K562 (cell line): ENCODE measurements around the gene CYP2D6. TPM values are rescaled to one million over a fixed set of nuclear protein-coding genes. Genes with fewer than 3 reads are reported as not detected.
A peak's percentile ranks its signal among the peaks of the same experiment; 100 is the strongest.

Source experiments
- ATAC-seq: fragments of 200-7000 bp; cut with Tn5 transposase; 3 replicates; pipeline ENCODE4 v1.9.1; 2020; ENCODE audit warnings: moderate library complexity
- BruUV-seq: library from RNA; stranded (reverse); fragments of 400-500 nt; replicated peaks from 2 replicates; lab custom pipeline; 2021; lab: Mats Ljungman, UMichigan
- CTCF ChIA-PET: fragments of 300-600 bp; formaldehyde crosslinking; extraction: SDS; loops from one replicate; lab custom pipeline; 2021; ENCODE audit warnings: low intra/inter-chr PET ratio; lab: Yijun Ruan, JAX
- POLR2A ChIA-PET: fragments of 300-600, 350-650 bp; sonication (Branson Sonifier 250); formaldehyde crosslinking; extraction: SDS; loops from one replicate; lab custom pipeline; 2021; ENCODE audit warnings: antibody characterized with exemption, inconsistent platforms; lab: Yijun Ruan, JAX
- DNase-seq, 4 experiments: peaks; one replicate each; pipeline versions ENCODE4 v3.0.0 to v3.0.0-alpha.2; 2011 to 2018; ENCODE audit warnings: low spot score in 3 of 4, mixed read lengths in 3 of 4; ENCODE audit errors: extremely low read depth in 1 of 4
- FAIRE-seq: peaks from 2 replicates; lab custom pipeline; 2011; peaks lifted over from hg19 to GRCh38; lab: Jason Lieb, UNC
- H2AFZ ChIP-seq: 2 replicates; pipeline ENCODE4 v1.6.0; 2011; ENCODE audit warnings: low read depth, low read length, control low read depth, inconsistent platforms
- H3K27ac ChIP-seq: fragments of 200-600 bp; 3 replicates; pipeline ENCODE4 v1.8.0; 2011; ENCODE audit warnings: low read depth, mild to moderate bottlenecking, control low read depth, inconsistent platforms, low read length, moderate library complexity, mixed read lengths; ENCODE audit errors: extremely low read depth
- H3K27me3 ChIP-seq, 2 experiments: fragments of 300-600 bp in 1 of 2; 2 replicates in 1 of 2; 3 replicates in 1 of 2; pipeline versions ENCODE4 v1.6.0 to v1.8.0; 2011; ENCODE audit warnings: inconsistent platforms in 2 of 2, low read length in 2 of 2, mild to moderate bottlenecking in 1 of 2, mixed read lengths in 1 of 2, moderate library complexity in 1 of 2; ENCODE audit not compliant: control insufficient read depth in 2 of 2, insufficient read depth in 2 of 2
- H3K36me3 ChIP-seq: fragments of 300-600 bp; 3 replicates; pipeline ENCODE4 v1.8.0; 2011; ENCODE audit warnings: mild to moderate bottlenecking, low read length, inconsistent platforms; ENCODE audit not compliant: control insufficient read depth, insufficient read depth
- H3K4me1 ChIP-seq, 2 experiments: fragments of 200-600 bp in 1 of 2; replicated peaks in 1 of 2; 2 replicates in 1 of 2; 3 replicates in 1 of 2; pipeline versions ENCODE4 v1.5.1 to v1.8.0; 2011; ENCODE audit warnings: inconsistent platforms in 2 of 2, low read length in 2 of 2, mild to moderate bottlenecking in 1 of 2, mixed read lengths in 1 of 2, moderate library complexity in 1 of 2; ENCODE audit not compliant: control insufficient read depth in 2 of 2, insufficient read depth in 2 of 2
- H3K4me2 ChIP-seq: 2 replicates; pipeline ENCODE4 v1.6.1; 2011; ENCODE audit warnings: low read length, control low read depth, inconsistent platforms, mixed read lengths; ENCODE audit not compliant: insufficient read depth
- H3K4me3 ChIP-seq: fragments of 200-600 bp; sonication (generic), shearing (Covaris generic); 2 replicates; pipeline ENCODE4 v1.5.1; 2016; ENCODE audit warnings: control low read depth, inconsistent platforms
- H3K79me2 ChIP-seq: fragments of 200-600 bp; 3 replicates; pipeline ENCODE4 v1.8.0; 2011; ENCODE audit warnings: low read length, inconsistent platforms; ENCODE audit not compliant: control insufficient read depth, insufficient read depth
- H3K9ac ChIP-seq, 2 experiments: 2 replicates each; pipeline versions ENCODE4 v1.6.0 to v1.6.1; 2011; ENCODE audit warnings: low read depth in 2 of 2, low read length in 2 of 2, control low read depth in 1 of 2, inconsistent platforms in 1 of 2, mild to moderate bottlenecking in 1 of 2, mixed read lengths in 1 of 2; ENCODE audit not compliant: insufficient read depth in 1 of 2
- H3K9me1 ChIP-seq: one replicate; pipeline ENCODE4 v1.6.0; 2011; ENCODE audit warnings: inconsistent platforms, mild to moderate bottlenecking, low read length, moderate library complexity; ENCODE audit not compliant: control insufficient read depth, insufficient read depth
- H3K9me3 ChIP-seq: replicated peaks from 2 replicates; pipeline ENCODE4 v1.5.1; 2011; ENCODE audit warnings: low read depth, low read length, inconsistent platforms; ENCODE audit not compliant: control insufficient read depth, insufficient read depth
- H4K20me1 ChIP-seq: replicated peaks from 2 replicates; pipeline ENCODE4 v1.6.1; 2011; ENCODE audit warnings: low read length, inconsistent platforms, mixed read lengths; ENCODE audit not compliant: control insufficient read depth, insufficient read depth
- HDAC3 ChIP-seq: fragments of 450-650 bp; IDR thresholded peaks from 2 replicates; pipeline ENCODE4 v1.6.1; 2018; ENCODE audit warnings: borderline replicate concordance, mild to moderate bottlenecking, moderate library complexity; ENCODE audit not compliant: partially characterized antibody
- MECOM ChIP-seq: fragments of 250-450 bp; sonication (Bioruptor Pico); IDR thresholded peaks from 2 replicates; pipeline ENCODE4 v1.8.0; 2022; ENCODE audit warnings: inconsistent platforms
- PHF21A ChIP-seq: fragments of 450-650 bp; IDR thresholded peaks from 2 replicates; pipeline ENCODE4 v1.6.1; 2017; ENCODE audit warnings: low read depth, borderline replicate concordance
- POLR2G ChIP-seq: fragments of 200-400 bp; formaldehyde crosslinking; IDR thresholded peaks from 2 replicates; pipeline ENCODE4 v1.6.1; 2017; ENCODE audit warnings: low read depth, mild to moderate bottlenecking, antibody characterized with exemption, low read length, moderate library complexity
- SAP30 ChIP-seq: fragments of 200-600 bp; sonication (generic); IDR thresholded peaks from 2 replicates; pipeline ENCODE4 v1.6.1; 2012; ENCODE audit warnings: borderline replicate concordance, low read depth, mild to moderate bottlenecking, moderate library complexity, low read length, control low read depth, inconsistent platforms; ENCODE audit not compliant: insufficient read depth, poor library complexity, severe bottlenecking
- SMARCA5 ChIP-seq: fragments of 450-650 bp; IDR thresholded peaks from 2 replicates; pipeline ENCODE4 v1.6.1; 2016
- U2AF1 ChIP-seq: fragments of 200-400 bp; formaldehyde crosslinking; optimal IDR thresholded peaks from 2 replicates; pipeline ENCODE3; 2017; ENCODE audit warnings: mild to moderate bottlenecking, low read depth, low read length, moderate library complexity
- ZEB2 ChIP-seq: fragments of 450-650 bp; IDR thresholded peaks from 2 replicates; pipeline ENCODE4 v1.6.1; 2016
- ZNF347 ChIP-seq: fragments of 450-650 bp; formaldehyde crosslinking; IDR thresholded peaks from 2 replicates; pipeline ENCODE4 v1.4.0; 2020; ENCODE audit warnings: low read depth, mild to moderate bottlenecking, moderate library complexity
- WGBS: fragments of 100-300 bp; shearing (Covaris generic); methylation state at CpG from one replicate; pipeline ENCODE4 v1.1.6; 2016; ENCODE audit warnings: low coverage, mixed read lengths; ENCODE audit not compliant: insufficient coverage; ENCODE audit errors: missing lambda C conversion rate; 5-methylcytosine and 5-hydroxymethylcytosine counted together
- in situ Hi-C: fragments of 300-500 bp; cut with MboI; formaldehyde crosslinking; loops from 4 replicates; pipeline ENCODE4 v1.15.0; 2018; ENCODE audit warnings: inconsistent platforms, mixed read lengths
- intact Hi-C: fragments of 100-400 bp; cut with micrococcal nuclease; formaldehyde crosslinking; loops from 2 replicates; pipeline ENCODE4 v1.14.2; 2022
- polyA plus RNA-seq, 8 experiments: library from polyadenylated mRNA; depleted of rRNA in 4 of 8; stranded (reverse) in 5 of 8; unstranded in 3 of 8; fragments of >200 nt; fragmentation: Nextera tagmentation in 2 of 8; fragmentation: Illumina TruSeq in 1 of 8; extraction: Ambion mirVana in 2 of 8; extraction: Trizol in 1 of 8; gene quantifications; 2 replicates each; pipeline versions ENCODE4 v1.2.1 to v1.2.3, GENCODE V29; 2011 to 2014; ENCODE audit warnings: inconsistent platforms in 1 of 8, missing spikeins in 1 of 8
- total RNA-seq, 7 experiments: library from RNA; depleted of rRNA in 6 of 7; stranded (reverse); fragments of >200 nt in 6 of 7; fragmentation: Illumina TruSeq in 2 of 7; extraction: Trizol in 2 of 7; gene quantifications; 2 replicates each; pipeline versions ENCODE4 v1.2.1 to v1.2.3, GENCODE V29; 2011 to 2021; ENCODE audit warnings: low replicate concordance in 1 of 7
- TF ChIP-seq, protein P1 (sequence below): fragments of 450-650 bp; IDR thresholded peaks from 2 replicates; pipeline ENCODE4 v1.6.1; 2016; ENCODE audit warnings: missing biosample characterization, missing genetic modification characterization
- TF ChIP-seq, protein P2 (sequence below): sonication (generic); formaldehyde crosslinking; IDR thresholded peaks from 2 replicates; pipeline ENCODE4 v1.8.1; 2022; ENCODE audit warnings: missing genetic modification reagents

Gene CYP2D6
- total and polyA plus RNA-seq, 9 of the 15 experiments (the other 6 are each of a cell fraction or from before 2014, with no cell fraction given): 0.04 to 0.20 (median 0.09) TPM; not detected in 5

- no peak for TF ChIP-seq U2AF1
- TF ChIP-seq, protein P1, sequence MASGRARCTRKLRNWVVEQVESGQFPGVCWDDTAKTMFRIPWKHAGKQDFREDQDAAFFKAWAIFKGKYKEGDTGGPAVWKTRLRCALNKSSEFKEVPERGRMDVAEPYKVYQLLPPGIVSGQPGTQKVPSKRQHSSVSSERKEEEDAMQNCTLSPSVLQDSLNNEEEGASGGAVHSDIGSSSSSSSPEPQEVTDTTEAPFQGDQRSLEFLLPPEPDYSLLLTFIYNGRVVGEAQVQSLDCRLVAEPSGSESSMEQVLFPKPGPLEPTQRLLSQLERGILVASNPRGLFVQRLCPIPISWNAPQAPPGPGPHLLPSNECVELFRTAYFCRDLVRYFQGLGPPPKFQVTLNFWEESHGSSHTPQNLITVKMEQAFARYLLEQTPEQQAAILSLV (tag): no peak
- TF ChIP-seq, protein P2, sequence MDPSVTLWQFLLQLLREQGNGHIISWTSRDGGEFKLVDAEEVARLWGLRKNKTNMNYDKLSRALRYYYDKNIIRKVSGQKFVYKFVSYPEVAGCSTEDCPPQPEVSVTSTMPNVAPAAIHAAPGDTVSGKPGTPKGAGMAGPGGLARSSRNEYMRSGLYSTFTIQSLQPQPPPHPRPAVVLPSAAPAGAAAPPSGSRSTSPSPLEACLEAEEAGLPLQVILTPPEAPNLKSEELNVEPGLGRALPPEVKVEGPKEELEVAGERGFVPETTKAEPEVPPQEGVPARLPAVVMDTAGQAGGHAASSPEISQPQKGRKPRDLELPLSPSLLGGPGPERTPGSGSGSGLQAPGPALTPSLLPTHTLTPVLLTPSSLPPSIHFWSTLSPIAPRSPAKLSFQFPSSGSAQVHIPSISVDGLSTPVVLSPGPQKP (CRISPR knock-in tag): no peak
These were observed 24.5 kb upstream of the CYP2D6 start (continued) for GRCh38 chr22:42155053-42155543.

DNA sequence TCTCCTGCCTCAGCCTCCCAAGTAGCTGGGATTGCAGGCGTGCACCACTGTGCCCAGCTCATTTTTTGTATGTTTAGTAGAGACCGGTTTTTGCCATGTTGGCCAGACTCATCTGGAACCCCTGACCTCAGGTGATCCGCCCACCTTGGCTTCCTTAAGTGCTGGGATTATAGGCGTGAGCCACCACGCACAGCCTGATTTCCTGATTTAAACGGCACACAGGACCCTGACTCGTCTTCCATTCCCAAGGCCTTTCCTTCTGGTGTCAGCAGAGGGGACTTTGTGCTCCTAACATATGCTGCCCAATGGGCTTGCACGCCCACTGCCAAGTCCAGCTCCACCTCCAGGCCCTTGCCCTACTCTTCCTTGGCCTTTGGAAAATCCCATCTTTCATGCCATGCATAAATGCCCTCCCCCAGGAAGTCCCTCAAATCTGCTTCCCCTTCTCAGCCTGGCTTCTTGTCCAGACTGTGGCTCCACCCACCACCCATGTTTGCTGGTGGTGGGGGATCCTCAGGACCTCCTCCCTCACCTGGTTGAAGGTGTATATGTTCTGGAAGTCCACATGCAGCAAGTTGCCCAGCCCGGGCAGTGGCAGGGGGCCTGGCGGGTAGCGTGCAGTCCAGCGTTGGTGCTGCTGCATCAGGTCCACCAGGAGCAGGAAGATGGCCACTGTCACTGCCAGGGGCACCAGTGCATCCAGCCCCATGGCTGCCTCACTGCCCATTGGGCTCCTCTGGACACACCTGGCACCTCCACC is 23.9 kb upstream of the CYP2D6 start:
- no peaks in the 10 kb centered on the region for H3K27me3 ChIP-seq
- no TSS peak for BruUV-seq
- intact Hi-C loops: no loop called here
- TF ChIP-seq SAP30: no peak
- TF ChIP-seq PHF21A: no peak
- TF ChIP-seq ZNF347 (CRISPR knock-in tag): no peak
- TF ChIP-seq ZEB2: no peak
- no peak for TF ChIP-seq SMARCA5
- TF ChIP-seq HDAC3: no peak
- 0 out of 2 replicates have a peak, but pooled peaks have one; percentile 28 for TF ChIP-seq POLR2G
- TF ChIP-seq MECOM: no peak
- TF ChIP-seq, all 486 proteins: peak for 1
- ATAC-seq (no peak), FAIRE-seq (no peak), DNase-seq (no peak)
- H3K4me3 ChIP-seq: no peak overlapping the region
- H3K4me1 ChIP-seq: peaks cover 0 to 13% of the 10 kb centered on the region in 2 experiments; a peak in 2 of 5 replicates
- no peaks in the 10 kb centered on the region for H3K9me3 ChIP-seq
- no peak overlapping the region for H3K9ac ChIP-seq
- H2AFZ ChIP-seq: no peak overlapping the region
- no peak overlapping the region for H3K27ac ChIP-seq
- no peak overlapping the region for H3K4me2 ChIP-seq
- in situ Hi-C loops: no loop called here
- POLR2A ChIA-PET: interaction anchor here (0.6 kb wide), 1 partner anchor 288 kb away, joined by 3 read pairs; no protein-coding TSS in a partner anchor
- 83% methylated on average over 8 of the region's 12 CpGs for WGBS
- CTCF ChIA-PET: no interaction called here
- no peaks in the 10 kb centered on the region for H3K9me1 ChIP-seq
- no peaks in the 10 kb centered on the region; the same call in 2 of the 3 replicates for H3K36me3 ChIP-seq
- no peaks in the 10 kb centered on the region for H3K79me2 ChIP-seq
- H4K20me1 ChIP-seq: no peaks in the 10 kb centered on the region
